ENCODE measurements around the gene PLA2G4A. TPM values are rescaled to one million over a fixed set of nuclear protein-coding genes. Genes with fewer than 3 reads are reported as not detected.

The PLA2G4A gene
- polyA plus RNA-seq, 1 of the 3 experiments (the other 2 are of a cell fraction) = 0.26 TPM

- Histone ChIP-seq H3K4me3 (ENCODE audit: low read depth in 2 of 2, low read length in 1 of 2) (no peak overlapping the region), H3K9me2 (no peaks in the 10 kb centered on the region), H2AFZ (ENCODE audit: low read depth) (no peak overlapping the region), H3F3A (replicated peaks; ENCODE audit: insufficient read depth) (no peaks in the 10 kb centered on the region), H3K9me3 (no peaks in the 10 kb centered on the region), H3K36me3 (replicated peaks in 1 of 2; ENCODE audit: control insufficient read depth in 1 of 2, insufficient read depth in 2 of 2, low read length in 1 of 2) (no peaks in the 10 kb centered on the region), H3K9ac (no peak overlapping the region), H3K4me2 (no peak overlapping the region), H3K4me1 (ENCODE audit: control insufficient read depth in 1 of 2, insufficient read depth in 2 of 2, low read depth in 1 of 2, low read length in 1 of 2) (peaks cover 0 to 4% of the 10 kb centered on the region in 2 experiments; a peak in 3 of 4 replicates), H3K79me2 (ENCODE audit: insufficient read depth) (no peaks in the 10 kb centered on the region), H3K27ac (ENCODE audit: low read depth in 2 of 2, low read length in 1 of 2) (no peak overlapping the region), H4K20me1 (ENCODE audit: insufficient read depth) (no peaks in the 10 kb centered on the region), H3K27me3 (ENCODE audit: insufficient read depth) (no peaks in the 10 kb centered on the region)
- no peak for DNase-seq
- TF ChIP-seq EP300 (IDR thresholded peaks at IDR 0.05; ENCODE audit: borderline replicate concordance in 1 of 2, low read depth in 1 of 2, low read length in 1 of 2) (0 out of 4 replicates have a peak, but pooled peaks of 1 of the 2 experiments have one; percentile 39), TCF12 (IDR thresholded peaks at IDR 0.05) (peak; percentile 75), PBX3 (IDR thresholded peaks at IDR 0.05) (peak; percentile 38), NRF1 (IDR thresholded peaks at IDR 0.05; ENCODE audit: low read depth, low read length) (no peak), TEAD4 (IDR thresholded peaks at IDR 0.05; ENCODE audit: borderline replicate concordance, insufficient read depth) (no peak)
- ChIA-PET CTCF (interaction anchor here (1.1 to 1.3 kb wide), 2 partner anchors 13 to 501 kb away, joined by 3 to 5 read pairs; no protein-coding TSS in a partner anchor), POLR2A (no interaction called here)
- WGBS (ENCODE audit: low lambda C conversion rate) = 59% methylated on average over 4 of the region's 4 CpGs
Measured at GRCh38 chr1:186983327-186983726, 154.6 kb downstream of the PLA2G4A start.

GRCh38 chr1:186984959-186985358 is 156.2 kb downstream of the PLA2G4A start:
- CTCF ChIA-PET = interaction anchor here (1.0 to 1.7 kb wide), 4 partner anchors 10 to 502 kb away, joined by 3 to 10 read pairs (median 3); no protein-coding TSS in a partner anchor

More at GRCh38 chr1:186984959-186985358, 156.2 kb downstream of the PLA2G4A start:
- TF ChIP-seq IRF3 (IDR thresholded peaks at IDR 0.05; ENCODE audit: low read depth, low read length) (no peak), ELF1 (IDR thresholded peaks at IDR 0.05) (no peak), MEF2A (IDR thresholded peaks at IDR 0.05; ENCODE audit: borderline replicate concordance, low read depth) (no peak), MXI1 (IDR thresholded peaks at IDR 0.05; ENCODE audit: low read depth, low read length) (no peak), FOXJ3 (CRISPR knock-in tag; IDR thresholded peaks at IDR 0.05) (no peak), FOXM1 (IDR thresholded peaks at IDR 0.05; ENCODE audit: low read depth) (no peak), MAX (IDR thresholded peaks at IDR 0.05; ENCODE audit: low read depth) (no peak), GATA2 (CRISPR knock-in tag; IDR thresholded peaks at IDR 0.05) (no peak)
- Histone ChIP-seq H3K4me1 (ENCODE audit: control insufficient read depth in 1 of 2, insufficient read depth in 2 of 2, low read depth in 1 of 2, low read length in 1 of 2) (peaks cover 0 to 2% of the 10 kb centered on the region in 2 experiments; a peak in 2 of 4 replicates), H3K27me3 (ENCODE audit: insufficient read depth) (no peaks in the 10 kb centered on the region), H3K79me2 (ENCODE audit: insufficient read depth) (no peaks in the 10 kb centered on the region), H3K4me3 (ENCODE audit: low read depth in 2 of 2, low read length in 1 of 2) (no peak overlapping the region), H3K9ac (no peak overlapping the region), H3K9me3 (no peaks in the 10 kb centered on the region), H4K20me1 (ENCODE audit: insufficient read depth) (no peaks in the 10 kb centered on the region), H3K4me2 (no peak overlapping the region), H3K9me2 (no peaks in the 10 kb centered on the region), H3K27ac (ENCODE audit: low read depth in 2 of 2, low read length in 1 of 2) (no peak overlapping the region), H3K36me3 (replicated peaks in 1 of 2; ENCODE audit: control insufficient read depth in 1 of 2, insufficient read depth in 2 of 2, low read length in 1 of 2) (no peaks in the 10 kb centered on the region), H2AFZ (ENCODE audit: low read depth) (no peak overlapping the region), H3F3A (replicated peaks; ENCODE audit: insufficient read depth) (no peaks in the 10 kb centered on the region)
- POLR2A ChIA-PET = no interaction called here
- DNase-seq = no peak
- WGBS (ENCODE audit: low lambda C conversion rate) = 92% methylated on average over 4 of the region's 4 CpGs
